ENCODE results near the gene C12orf42. TPM values are rescaled to one million over a fixed set of nuclear protein-coding genes. Genes with fewer than 3 reads are reported as not detected.

The C12orf42 gene
- total RNA-seq, 1 donor from 2014 or later = not detected

DNA sequence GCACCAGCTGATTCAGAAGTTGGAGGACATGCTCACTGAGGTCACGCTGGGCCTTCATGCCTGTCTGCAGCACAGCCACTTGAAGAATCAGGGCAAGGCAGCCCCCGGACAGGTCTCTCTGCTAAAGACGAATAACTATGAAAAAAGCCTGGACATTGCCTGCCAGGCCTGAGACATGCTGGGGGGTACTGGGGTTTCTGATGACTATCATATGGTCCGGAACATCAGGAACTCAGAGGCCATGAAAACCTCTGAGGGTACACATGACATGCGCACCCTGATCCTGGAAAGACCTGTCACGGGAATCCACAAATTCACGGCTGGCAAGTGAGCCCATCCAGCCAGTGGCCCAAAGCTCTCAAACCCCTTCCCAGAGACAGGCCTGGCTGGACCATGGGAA is 8.8 kb upstream of the C12orf42 start:
- H3K27ac ChIP-seq = no peak overlapping the region
- no peaks in the 10 kb centered on the region for H3K36me3 ChIP-seq
- no peak for TF ChIP-seq CTCF (IDR thresholded peaks at IDR 0.05)
- no peaks in the 10 kb centered on the region for H3K9me3 ChIP-seq
- no peak for DNase-seq (ENCODE audit: low spot score in 2 of 2)
- intact Hi-C loops (cut with DNase I) = no loop called here
- no peaks in the 10 kb centered on the region for H3K4me1 ChIP-seq
- H3K4me3 ChIP-seq = no peak overlapping the region
- no peaks in the 10 kb centered on the region for H3K27me3 ChIP-seq

DNA sequence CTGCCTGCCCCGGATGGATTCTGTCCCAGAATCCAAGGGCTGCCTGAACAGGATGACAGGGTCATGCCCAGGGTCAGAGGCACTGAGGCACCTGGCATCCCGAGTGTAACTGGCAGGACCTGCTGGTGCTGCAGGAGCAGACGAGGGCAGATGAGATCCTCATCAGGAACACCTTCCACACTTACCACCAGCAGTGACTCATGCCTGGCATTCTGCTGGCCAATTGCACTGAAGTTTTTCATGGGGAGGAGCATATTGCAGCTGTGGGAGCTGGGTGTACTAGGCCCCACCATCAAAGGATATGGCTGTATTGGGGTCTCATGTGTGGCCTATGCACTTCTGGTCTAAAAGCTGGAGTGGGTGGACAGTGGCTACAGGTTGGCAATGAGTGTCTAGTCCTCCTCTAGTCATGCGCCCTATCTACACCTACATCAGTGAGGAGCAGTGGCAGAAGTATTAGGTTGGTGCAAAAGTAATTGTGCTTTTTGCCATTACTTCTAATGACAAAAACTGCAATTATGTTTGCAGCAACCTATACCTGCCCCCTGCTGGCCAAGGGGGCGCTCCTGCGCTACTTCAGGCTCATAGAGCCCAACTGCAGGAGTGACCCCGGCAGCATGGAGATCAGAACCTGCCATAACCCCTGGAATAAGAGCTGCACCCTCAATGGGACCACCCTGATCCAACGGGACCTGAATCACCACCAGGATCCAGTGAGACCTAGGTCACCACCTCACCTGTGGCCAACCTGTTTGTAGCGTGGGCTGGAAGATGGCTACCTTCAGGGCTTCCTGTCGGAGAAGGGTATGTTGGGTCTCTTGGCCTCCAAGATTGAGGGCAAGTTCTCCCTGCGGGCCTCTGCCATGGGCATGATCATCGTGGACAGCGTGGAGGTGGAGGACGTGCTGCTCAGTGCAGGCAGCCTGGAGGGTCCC is 8.0 kb upstream of the C12orf42 start:
- DNase-seq (ENCODE audit: low spot score in 2 of 2) = no peak
- intact Hi-C loops (cut with DNase I) = no loop called here
- no peaks in the 10 kb centered on the region for H3K9me3 ChIP-seq
- H3K4me1 ChIP-seq = no peaks in the 10 kb centered on the region
- peak in 1 of 3 experiments; percentile 18 for TF ChIP-seq CTCF (IDR thresholded peaks at IDR 0.05)
- no peak overlapping the region for H3K27ac ChIP-seq
- no peaks in the 10 kb centered on the region for H3K36me3 ChIP-seq
- H3K4me3 ChIP-seq = no peak overlapping the region
- H3K27me3 ChIP-seq = no peaks in the 10 kb centered on the region

DNA sequence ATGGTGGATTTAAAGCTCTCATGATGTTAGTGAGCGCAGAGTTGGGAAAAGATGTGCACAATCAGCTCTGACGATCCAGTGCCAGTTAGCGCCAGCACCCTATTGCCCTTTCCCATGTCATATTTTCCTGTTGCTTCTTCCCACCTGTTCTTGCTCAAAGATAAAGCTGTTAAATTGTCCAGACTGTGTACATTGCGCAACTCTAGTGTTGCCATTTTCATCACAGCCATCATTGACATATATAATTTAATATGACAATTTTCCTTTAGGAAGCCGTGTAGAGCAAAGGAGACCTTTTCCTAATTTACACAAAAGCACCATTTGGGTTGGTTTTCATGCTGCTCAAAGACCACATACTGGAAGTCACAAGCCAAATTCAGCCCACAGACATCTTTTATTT is 5.7 kb upstream of the C12orf42 start:
- Histone ChIP-seq H3K27ac (no peak overlapping the region), H3K36me3 (no peaks in the 10 kb centered on the region), H3K4me1 (no peaks in the 10 kb centered on the region), H3K4me3 (no peak overlapping the region), H3K9me3 (no peaks in the 10 kb centered on the region), H3K27me3 (no peaks in the 10 kb centered on the region)
- intact Hi-C loops (cut with DNase I) = no loop called here
- no peak for DNase-seq (ENCODE audit: low spot score in 2 of 2)
- no peak for TF ChIP-seq CTCF (IDR thresholded peaks at IDR 0.05)

GRCh38 chr12:103499571-103499970 is 3.8 kb upstream of the C12orf42 start:
- H3K27ac ChIP-seq = no peak overlapping the region
- H3K36me3 ChIP-seq = no peaks in the 10 kb centered on the region
- intact Hi-C loops (cut with DNase I) = no loop called here
- no peak for DNase-seq (ENCODE audit: low spot score in 2 of 2)
- no peaks in the 10 kb centered on the region for H3K9me3 ChIP-seq
- no peak overlapping the region for H3K4me3 ChIP-seq
- peaks cover 0 to 6% of the 10 kb centered on the region in 2 donors for H3K4me1 ChIP-seq
- TF ChIP-seq CTCF (IDR thresholded peaks at IDR 0.05) = no peak
- no peaks in the 10 kb centered on the region for H3K27me3 ChIP-seq

DNA sequence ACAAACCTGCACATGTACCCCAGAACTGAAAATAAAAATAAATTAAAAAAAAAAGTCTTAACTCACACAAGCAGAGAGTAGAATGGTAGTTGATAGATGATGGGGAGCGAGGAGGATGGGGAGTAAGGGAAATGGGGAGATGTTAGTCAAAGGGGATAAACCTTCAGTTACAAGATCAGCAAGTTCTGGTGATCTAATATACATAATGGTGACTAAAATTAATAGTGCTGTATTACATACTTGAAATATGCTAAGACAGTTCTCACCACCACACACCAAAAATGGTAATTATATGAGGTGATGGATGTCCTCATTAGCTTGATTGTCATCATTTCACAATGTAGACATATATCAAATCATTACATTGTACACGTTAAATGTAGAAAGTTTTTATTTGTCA is 3.2 kb upstream of the C12orf42 start:
- no peak overlapping the region for H3K4me3 ChIP-seq
- no peaks in the 10 kb centered on the region for H3K9me3 ChIP-seq
- DNase-seq (ENCODE audit: low spot score in 2 of 2) = no peak
- intact Hi-C loops (cut with DNase I) = no loop called here
- H3K4me1 ChIP-seq = peaks cover 0 to 6% of the 10 kb centered on the region in 2 donors
- no peaks in the 10 kb centered on the region for H3K36me3 ChIP-seq
- H3K27ac ChIP-seq = no peak overlapping the region
- TF ChIP-seq CTCF (IDR thresholded peaks at IDR 0.05) = no peak
- H3K27me3 ChIP-seq = no peaks in the 10 kb centered on the region
